ENCODE data around the gene CD300A. TPM values are rescaled to one million over a fixed set of nuclear protein-coding genes. Genes with fewer than 3 reads are reported as not detected.

The CD300A gene
- total RNA-seq, 3 donors from 2014 or later (not counting 1 experiment from before 2014, with no cell fraction given): 287 to 370 (median 295) TPM

GRCh38 chr17:74432424-74432690 is 34.1 kb upstream of the CD300A start:
- H3K9me3 Mint-ChIP-seq: no peaks in the 10 kb centered on the region
- peaks cover 7 to 11% of the 10 kb centered on the region in 2 donors for H3K4me1 Mint-ChIP-seq
- no peak overlapping the region for H3K27ac Mint-ChIP-seq
- H3K27me3 Mint-ChIP-seq (ENCODE audit: low read depth in 2 of 2): peaks cover 16 to 40% of the 10 kb centered on the region in 2 donors
- no peak overlapping the region for H3K27ac ChIP-seq (ENCODE audit: low read length)
- no peaks in the 10 kb centered on the region for H3K36me3 Mint-ChIP-seq
- peaks cover 26% of the 10 kb centered on the region for H3K4me1 ChIP-seq (ENCODE audit: control insufficient read depth, insufficient read depth, low read length)
- H3K9me3 ChIP-seq (ENCODE audit: control insufficient read depth, insufficient read depth, low read length): no peaks in the 10 kb centered on the region
- 2% methylated on average over 33 of the region's 33 CpGs for WGBS (ENCODE audit: insufficient coverage)
- ATAC-seq: no peak
- intact Hi-C loops (cut with micrococcal nuclease): no loop called here
- H3K4me3 Mint-ChIP-seq: no peak overlapping the region
- TF ChIP-seq CTCF (IDR thresholded peaks at IDR 0.05): no peak
- no peaks in the 10 kb centered on the region for H3K36me3 ChIP-seq (ENCODE audit: control insufficient read depth, insufficient read depth, low read length)
- no peak for DNase-seq
- peaks cover 30% of the 10 kb centered on the region for H3K27me3 ChIP-seq (ENCODE audit: control insufficient read depth, insufficient read depth, low read length)
- no peak overlapping the region for H3K4me3 ChIP-seq (ENCODE audit: low read length)

- intact Hi-C loops (cut with micrococcal nuclease): no loop called here
- Mint-ChIP-seq H3K4me1 (peaks cover 7 to 11% of the 10 kb centered on the region in 2 donors), H3K27ac (no peak overlapping the region), H3K4me3 (peak overlapping the region; percentile 47), H3K36me3 (no peaks in the 10 kb centered on the region), H3K27me3 (ENCODE audit: low read depth in 2 of 2) (peaks cover 16 to 38% of the 10 kb centered on the region in 2 donors), H3K9me3 (peaks cover 0 to 1% of the 10 kb centered on the region in 2 donors)
- Histone ChIP-seq H3K4me3 (ENCODE audit: low read length) (no peak overlapping the region), H3K4me1 (ENCODE audit: control insufficient read depth, insufficient read depth, low read length) (peaks cover 26% of the 10 kb centered on the region), H3K27me3 (ENCODE audit: control insufficient read depth, insufficient read depth, low read length) (peaks cover 30% of the 10 kb centered on the region), H3K36me3 (ENCODE audit: control insufficient read depth, insufficient read depth, low read length) (no peaks in the 10 kb centered on the region), H3K9me3 (ENCODE audit: control insufficient read depth, insufficient read depth, low read length) (peaks cover 4% of the 10 kb centered on the region), H3K27ac (ENCODE audit: low read length) (no peak overlapping the region)
- DNase-seq: no peak
- TF ChIP-seq CTCF (IDR thresholded peaks at IDR 0.05): no peak
- 30% methylated on average over 18 of the region's 23 CpGs for WGBS (ENCODE audit: insufficient coverage)
- ATAC-seq: no peak
Observed at GRCh38 chr17:74432766-74433391, 33.6 kb upstream of the CD300A start.

- H3K36me3 Mint-ChIP-seq: no peaks in the 10 kb centered on the region
- DNase-seq: no peak
- H3K4me3 Mint-ChIP-seq: peak overlapping the region; percentile 28
- no peaks in the 10 kb centered on the region for H3K36me3 ChIP-seq (ENCODE audit: control insufficient read depth, insufficient read depth, low read length)
- H3K27me3 ChIP-seq (ENCODE audit: control insufficient read depth, insufficient read depth, low read length): peaks cover 30% of the 10 kb centered on the region
- no peak overlapping the region for H3K27ac Mint-ChIP-seq
- H3K4me3 ChIP-seq (ENCODE audit: low read length): no peak overlapping the region
- H3K4me1 ChIP-seq (ENCODE audit: control insufficient read depth, insufficient read depth, low read length): peaks cover 26% of the 10 kb centered on the region
- WGBS (ENCODE audit: insufficient coverage): 91% methylated on average over 15 of the region's 17 CpGs
- no peak overlapping the region for H3K27ac ChIP-seq (ENCODE audit: low read length)
- peaks cover 0 to 3% of the 10 kb centered on the region in 2 donors for H3K9me3 Mint-ChIP-seq
- ATAC-seq: no peak
- TF ChIP-seq CTCF (IDR thresholded peaks at IDR 0.05): no peak
- peaks cover 10% of the 10 kb centered on the region for H3K9me3 ChIP-seq (ENCODE audit: control insufficient read depth, insufficient read depth, low read length)
- H3K4me1 Mint-ChIP-seq: peaks cover 7 to 11% of the 10 kb centered on the region in 2 donors
- peaks cover 16 to 34% of the 10 kb centered on the region in 2 donors for H3K27me3 Mint-ChIP-seq (ENCODE audit: low read depth in 2 of 2)
- intact Hi-C loops (cut with micrococcal nuclease): no loop called here
Observed at GRCh38 chr17:74433421-74434121, 32.9 kb upstream of the CD300A start.
